RWPE2 (cell line): ENCODE measurements around the gene KLK2.

Experiments
- ATAC-seq: fragments of 200-7000 bp; cut with Tn5 transposase; 3 replicates; pipeline ENCODE4 v1.9.1; 2021; ENCODE audit warnings: low read depth
- DNase-seq: peaks from one replicate; pipeline ENCODE4 v3.0.0-alpha.2; 2020; ENCODE audit warnings: low spot score
- H3K27ac ChIP-seq: fragments of 450-650 bp; 2 replicates; pipeline ENCODE4 v1.5.1; 2017; ENCODE audit warnings: mild to moderate bottlenecking; ENCODE audit not compliant: poor library complexity, severe bottlenecking
- H3K27me3 ChIP-seq: fragments of 250-450 bp; sonication (Bioruptor Pico); 2 replicates; pipeline ENCODE4 v1.5.1; 2021; ENCODE audit warnings: mild to moderate bottlenecking, moderate library complexity; ENCODE audit not compliant: insufficient read depth, poor library complexity, severe bottlenecking
- H3K36me3 ChIP-seq: fragments of 250-450 bp; sonication (Bioruptor Pico); 2 replicates; pipeline ENCODE4 v1.5.1; 2020; ENCODE audit warnings: low read depth, mild to moderate bottlenecking, moderate library complexity
- H3K4me1 ChIP-seq: fragments of 250-450 bp; sonication (Bioruptor Pico); 2 replicates; pipeline ENCODE4 v1.5.1; 2021; ENCODE audit warnings: mild to moderate bottlenecking, moderate library complexity; ENCODE audit not compliant: insufficient read depth, poor library complexity, severe bottlenecking
- H3K4me3 ChIP-seq: fragments of 250-450 bp; sonication (Bioruptor Pico); 2 replicates; pipeline ENCODE4 v1.5.1; 2021; ENCODE audit warnings: mild to moderate bottlenecking, moderate library complexity; ENCODE audit not compliant: severe bottlenecking
- H3K9me3 ChIP-seq: fragments of 250-450 bp; sonication (Bioruptor Pico); 2 replicates; pipeline ENCODE4 v1.5.1; 2021; ENCODE audit warnings: mild to moderate bottlenecking, moderate library complexity; ENCODE audit not compliant: severe bottlenecking
- CTCF ChIP-seq: fragments of 450-650 bp; IDR thresholded peaks from one replicate; pipeline ENCODE4 v1.5.1; 2017; ENCODE audit warnings: mild to moderate bottlenecking, moderate library complexity; ENCODE audit not compliant: poor library complexity, severe bottlenecking

Gene KLK2

GRCh38 chr19:50897191-50897607, 24.0 kb downstream of the KLK2 start:
- no peaks in the 10 kb centered on the region for H3K27me3 ChIP-seq
- no peaks in the 10 kb centered on the region for H3K9me3 ChIP-seq
- DNase-seq (no peak), ATAC-seq (no peak)
- no peak overlapping the region for H3K27ac ChIP-seq
- H3K4me1 ChIP-seq, result no peaks in the 10 kb centered on the region
- H3K4me3 ChIP-seq, result no peak overlapping the region
- H3K36me3 ChIP-seq, result no peaks in the 10 kb centered on the region
- no peak for TF ChIP-seq CTCF

- Histone ChIP-seq H3K36me3 (no peaks in the 10 kb centered on the region), H3K9me3 (no peaks in the 10 kb centered on the region), H3K4me3 (no peak overlapping the region), H3K27me3 (no peaks in the 10 kb centered on the region), H3K4me1 (no peaks in the 10 kb centered on the region), H3K27ac (no peak overlapping the region)
- ATAC-seq (0 out of 3 replicates have a peak, but pooled peaks have one; percentile 19), DNase-seq (no peak)
- TF ChIP-seq CTCF, result peak; percentile 12
Observed at GRCh38 chr19:50897612-50898011, 24.4 kb downstream of the KLK2 start.

- H3K9me3 ChIP-seq, result no peaks in the 10 kb centered on the region
- no peaks in the 10 kb centered on the region for H3K4me1 ChIP-seq
- H3K36me3 ChIP-seq, result no peaks in the 10 kb centered on the region
- DNase-seq (no peak), ATAC-seq (no peak)
- no peak overlapping the region for H3K4me3 ChIP-seq
- H3K27ac ChIP-seq, result no peak overlapping the region
- H3K27me3 ChIP-seq, result no peaks in the 10 kb centered on the region
- no peak for TF ChIP-seq CTCF
Observed at GRCh38 chr19:50898018-50898417, 24.8 kb downstream of the KLK2 start.

- DNase-seq, result no peak
- H3K36me3 ChIP-seq, result no peaks in the 10 kb centered on the region
- H3K27ac ChIP-seq, result no peak overlapping the region
- no peaks in the 10 kb centered on the region for H3K27me3 ChIP-seq
- H3K4me1 ChIP-seq, result no peaks in the 10 kb centered on the region
- TF ChIP-seq CTCF, result no peak
- no peak for ATAC-seq
- H3K4me3 ChIP-seq, result no peak overlapping the region
- no peaks in the 10 kb centered on the region for H3K9me3 ChIP-seq
Observed at GRCh38 chr19:50899569-50899968, 26.3 kb downstream of the KLK2 start.

GRCh38 chr19:50902640-50903039, 29.4 kb downstream of the KLK2 start:
- no peak overlapping the region for H3K4me3 ChIP-seq
- no peaks in the 10 kb centered on the region for H3K27me3 ChIP-seq
- ATAC-seq (no peak), DNase-seq (no peak)
- H3K27ac ChIP-seq, result no peak overlapping the region
- H3K9me3 ChIP-seq, result no peaks in the 10 kb centered on the region
- no peaks in the 10 kb centered on the region for H3K4me1 ChIP-seq
- no peak for TF ChIP-seq CTCF
- H3K36me3 ChIP-seq, result no peaks in the 10 kb centered on the region
